ENCODE results near the gene RAB13.

DNA sequence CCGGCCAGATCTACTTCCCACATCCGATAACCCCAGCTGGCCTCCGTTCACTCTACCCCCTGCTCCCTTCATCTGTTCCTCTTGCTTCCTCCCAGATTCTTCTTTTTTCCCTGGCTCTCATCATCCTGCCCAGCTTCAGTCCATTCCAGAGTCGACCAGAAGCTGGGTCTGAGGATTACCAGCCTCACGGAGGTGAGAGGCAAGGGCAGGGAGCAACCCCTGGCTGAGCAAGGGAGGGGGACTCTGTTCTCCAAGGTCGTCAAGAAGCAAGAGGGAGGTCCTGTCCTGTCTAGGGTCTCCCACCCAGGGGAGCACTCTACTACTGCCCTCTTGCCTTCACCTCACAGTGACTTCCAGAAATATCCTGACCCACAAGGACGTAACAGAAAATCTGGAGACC, 12.6 kb downstream of the RAB13 start:
- TF ChIP-seq, protein P1, sequence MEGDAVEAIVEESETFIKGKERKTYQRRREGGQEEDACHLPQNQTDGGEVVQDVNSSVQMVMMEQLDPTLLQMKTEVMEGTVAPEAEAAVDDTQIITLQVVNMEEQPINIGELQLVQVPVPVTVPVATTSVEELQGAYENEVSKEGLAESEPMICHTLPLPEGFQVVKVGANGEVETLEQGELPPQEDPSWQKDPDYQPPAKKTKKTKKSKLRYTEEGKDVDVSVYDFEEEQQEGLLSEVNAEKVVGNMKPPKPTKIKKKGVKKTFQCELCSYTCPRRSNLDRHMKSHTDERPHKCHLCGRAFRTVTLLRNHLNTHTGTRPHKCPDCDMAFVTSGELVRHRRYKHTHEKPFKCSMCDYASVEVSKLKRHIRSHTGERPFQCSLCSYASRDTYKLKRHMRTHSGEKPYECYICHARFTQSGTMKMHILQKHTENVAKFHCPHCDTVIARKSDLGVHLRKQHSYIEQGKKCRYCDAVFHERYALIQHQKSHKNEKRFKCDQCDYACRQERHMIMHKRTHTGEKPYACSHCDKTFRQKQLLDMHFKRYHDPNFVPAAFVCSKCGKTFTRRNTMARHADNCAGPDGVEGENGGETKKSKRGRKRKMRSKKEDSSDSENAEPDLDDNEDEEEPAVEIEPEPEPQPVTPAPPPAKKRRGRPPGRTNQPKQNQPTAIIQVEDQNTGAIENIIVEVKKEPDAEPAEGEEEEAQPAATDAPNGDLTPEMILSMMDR (conservative IDR thresholded peaks at IDR 0.05; ENCODE audit: low read depth, low read length): no peak
- TF ChIP-seq EZH2 (IDR thresholded peaks at IDR 0.05; ENCODE audit: low read length, unreplicated experiment) (no peak), EZH2phosphoT487 (IDR thresholded peaks at IDR 0.05; ENCODE audit: borderline replicate concordance, low read length) (no peak)

Measured in PC-3 (cell line).